GM23338 (cell line): ENCODE data around the gene ZBED5.

ENCODE experiments used
- CTCF ChIP-seq, 2 experiments: fragments of 200-600 bp in 1 of 2; sonication (generic) in 1 of 2; conservative IDR thresholded peaks; 2 replicates each; pipeline versions ENCODE4 v1.5.1 to v1.6.1; 2016 to 2017; ENCODE audit warnings: antibody characterized with exemption in 2 of 2, low read depth in 2 of 2, mild to moderate bottlenecking in 2 of 2, moderate library complexity in 1 of 2
- EZH2 ChIP-seq: fragments of 200-600 bp; sonication (generic); IDR thresholded peaks from one replicate; pipeline ENCODE4 v1.8.0; 2017; ENCODE audit warnings: antibody characterized with exemption, mild to moderate bottlenecking, low read depth; ENCODE audit not compliant: unreplicated experiment
- EZH2phosphoT487 ChIP-seq: fragments of 200-600 bp; sonication (generic); IDR thresholded peaks from one replicate; pipeline ENCODE4 v1.8.1; 2018; ENCODE audit warnings: antibody characterized with exemption; ENCODE audit not compliant: unreplicated experiment
- JUNB ChIP-seq: IDR thresholded peaks from one replicate; pipeline ENCODE4 v1.6.1; 2016; ENCODE audit warnings: antibody characterized with exemption; ENCODE audit not compliant: unreplicated experiment
- NANOG ChIP-seq: IDR thresholded peaks from 2 replicates; pipeline ENCODE4 v1.6.1; 2016; ENCODE audit warnings: antibody characterized with exemption, borderline replicate concordance
- POLR2AphosphoS5 ChIP-seq: IDR thresholded peaks from 2 replicates; pipeline ENCODE4 v1.6.1; 2016; ENCODE audit warnings: antibody characterized with exemption, low read depth
- REST ChIP-seq: IDR thresholded peaks from one replicate; pipeline ENCODE4 v1.6.1; 2018; ENCODE audit warnings: antibody characterized with exemption; ENCODE audit not compliant: unreplicated experiment

GRCh38 chr11:10824888-10825287, 33.0 kb downstream of the ZBED5 start:
- TF ChIP-seq CTCF (conservative IDR thresholded peaks at IDR 0.05; ENCODE audit: low read depth in 2 of 2) (no peak), POLR2AphosphoS5 (no peak), REST (no peak), NANOG (no peak), EZH2 (no peak), EZH2phosphoT487 (no peak), JUNB (no peak)
